NCI-H82 treated with DMSO at 0.1 percent for 48 hours (cell line): ENCODE measurements around the gene CAGE1.

Experiments
- DNase-seq: peaks from one replicate; lab custom pipeline; 2025; ENCODE audit not compliant: unreplicated experiment; lab: John Stamatoyannopoulos, UW

Gene CAGE1

GRCh38 chr6:7389451-7390225 is at the start of gene CAGE1, which contains the start of gene RIOK1:
Gene CAGE1, minus strand, starts transcription at chr6:7389742. Its CDS starts 2,569 bp downstream, at chr6:7387173.
Gene RIOK1, plus strand, starts transcription at chr6:7389808. Its CDS starts 195 bp downstream, at chr6:7390003.
- peak; percentile 83 for DNase-seq

GRCh38 chr6:7439228-7439627 is 49.7 kb upstream of the CAGE1 start:
- no peak for DNase-seq

GRCh38 chr6:7438011-7438410 is 48.5 kb upstream of the CAGE1 start:
- DNase-seq, result no peak

- DNase-seq, result no peak
These were observed 45.1 kb upstream of the CAGE1 start for GRCh38 chr6:7434672-7435071.

- DNase-seq, result no peak
These were observed 43.6 kb upstream of the CAGE1 start for GRCh38 chr6:7433121-7433617.

GRCh38 chr6:7432391-7433120 is 43.0 kb upstream of the CAGE1 start:
- no peak for DNase-seq

GRCh38 chr6:7431674-7432390 is 42.3 kb upstream of the CAGE1 start:
- no peak for DNase-seq

GRCh38 chr6:7431313-7431673 is 41.8 kb upstream of the CAGE1 start:
- DNase-seq, result no peak

- no peak for DNase-seq
These were observed 37.1 kb upstream of the CAGE1 start for GRCh38 chr6:7426447-7427169.

- no peak for DNase-seq
These were observed 36.3 kb upstream of the CAGE1 start for GRCh38 chr6:7425808-7426190.

GRCh38 chr6:7424967-7425807 is 35.6 kb upstream of the CAGE1 start:
- DNase-seq, result no peak

GRCh38 chr6:7424058-7424457 is 34.5 kb upstream of the CAGE1 start:
- DNase-seq, result no peak

GRCh38 chr6:7421066-7421465 is 31.5 kb upstream of the CAGE1 start:
- DNase-seq, result no peak

- no peak for DNase-seq
These were observed 29.5 kb upstream of the CAGE1 start for GRCh38 chr6:7419065-7419464.

- DNase-seq, result no peak
These were observed 28.8 kb upstream of the CAGE1 start for GRCh38 chr6:7418238-7418905.

- DNase-seq, result no peak
These were observed 28.1 kb upstream of the CAGE1 start for GRCh38 chr6:7417684-7418083.

- no peak for DNase-seq
These were observed 25.3 kb upstream of the CAGE1 start for GRCh38 chr6:7414811-7415210.

- DNase-seq, result no peak
These were observed 23.7 kb upstream of the CAGE1 start for GRCh38 chr6:7413151-7413823.

- DNase-seq, result no peak
These were observed 21.8 kb upstream of the CAGE1 start for GRCh38 chr6:7411328-7411727.
